ENCODE measurements around the gene IGSF9B. TPM values are rescaled to one million over a fixed set of nuclear protein-coding genes. Genes with fewer than 3 reads are reported as not detected.

IGSF9B gene
- total RNA-seq, 1 experiment from 2014 or later = not detected

DNA sequence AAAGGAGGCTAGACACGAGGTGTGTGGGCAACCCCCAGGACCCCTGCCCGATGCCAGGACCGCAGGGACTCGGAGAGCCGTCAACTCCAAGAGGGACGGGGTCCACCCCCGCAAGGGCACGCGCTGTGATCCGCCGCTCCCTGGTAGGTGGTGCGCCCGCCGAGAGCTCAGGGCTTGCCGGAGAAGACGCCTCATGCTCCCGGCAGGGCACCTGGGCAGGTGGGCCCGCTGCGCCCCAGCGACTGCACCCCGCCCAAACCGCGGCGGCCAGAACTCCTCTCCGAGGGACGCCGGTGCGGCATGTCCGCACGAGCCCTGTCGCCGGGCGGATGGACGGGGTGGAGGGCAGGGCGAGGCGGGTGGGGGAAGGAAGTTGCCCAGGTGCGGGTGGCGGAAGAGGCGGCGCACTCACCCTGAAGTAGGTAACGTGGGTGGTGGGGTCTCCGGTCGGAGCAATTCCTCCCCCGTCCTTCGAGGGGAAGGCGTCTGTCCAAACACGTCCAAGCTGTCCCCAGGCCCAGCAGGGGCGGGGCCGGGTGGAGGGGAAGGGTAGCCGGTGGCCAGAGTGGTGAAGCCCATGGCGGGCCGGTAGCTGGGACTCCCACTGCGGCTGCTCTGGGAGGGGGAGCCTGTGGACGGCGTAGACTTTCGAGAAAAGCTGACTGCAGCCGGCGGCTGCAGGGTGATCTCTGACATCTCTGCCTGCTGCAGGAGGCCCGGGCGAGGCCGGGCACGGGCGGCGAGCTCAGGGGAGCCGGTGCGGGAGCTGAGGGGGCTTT lies 37.2 kb downstream of the IGSF9B start:
- H3K9me2 ChIP-seq (ENCODE audit: insufficient read depth) = no peaks in the 10 kb centered on the region
- BruUV-seq (replicated peaks) = no TSS peak
- intact Hi-C loops (cut with micrococcal nuclease; ENCODE audit: unreplicated experiment) = no loop called here
- H3K27ac ChIP-seq = no peak overlapping the region
- H2AFZ ChIP-seq = no peak overlapping the region
- no peaks in the 10 kb centered on the region for H4K20me1 ChIP-seq (ENCODE audit: insufficient read depth)
- no peaks in the 10 kb centered on the region for H3K36me3 ChIP-seq (ENCODE audit: low read depth)
- H3F3A ChIP-seq (ENCODE audit: insufficient read depth, low read depth) = no peaks in the 10 kb centered on the region
- peaks cover 74% of the 10 kb centered on the region for H3K27me3 ChIP-seq (ENCODE audit: insufficient read depth, low read depth)
- ChIA-PET CTCF (no interaction called here), POLR2A (ENCODE audit: unreplicated experiment) (no interaction called here)
- no peak overlapping the region for H3K4me3 ChIP-seq
- no peaks in the 10 kb centered on the region for H3K79me2 ChIP-seq (ENCODE audit: low read depth)
- TF ChIP-seq EZH2 (IDR thresholded peaks at IDR 0.05; ENCODE audit: low read depth) = no peak
- TF ChIP-seq, protein P1, sequence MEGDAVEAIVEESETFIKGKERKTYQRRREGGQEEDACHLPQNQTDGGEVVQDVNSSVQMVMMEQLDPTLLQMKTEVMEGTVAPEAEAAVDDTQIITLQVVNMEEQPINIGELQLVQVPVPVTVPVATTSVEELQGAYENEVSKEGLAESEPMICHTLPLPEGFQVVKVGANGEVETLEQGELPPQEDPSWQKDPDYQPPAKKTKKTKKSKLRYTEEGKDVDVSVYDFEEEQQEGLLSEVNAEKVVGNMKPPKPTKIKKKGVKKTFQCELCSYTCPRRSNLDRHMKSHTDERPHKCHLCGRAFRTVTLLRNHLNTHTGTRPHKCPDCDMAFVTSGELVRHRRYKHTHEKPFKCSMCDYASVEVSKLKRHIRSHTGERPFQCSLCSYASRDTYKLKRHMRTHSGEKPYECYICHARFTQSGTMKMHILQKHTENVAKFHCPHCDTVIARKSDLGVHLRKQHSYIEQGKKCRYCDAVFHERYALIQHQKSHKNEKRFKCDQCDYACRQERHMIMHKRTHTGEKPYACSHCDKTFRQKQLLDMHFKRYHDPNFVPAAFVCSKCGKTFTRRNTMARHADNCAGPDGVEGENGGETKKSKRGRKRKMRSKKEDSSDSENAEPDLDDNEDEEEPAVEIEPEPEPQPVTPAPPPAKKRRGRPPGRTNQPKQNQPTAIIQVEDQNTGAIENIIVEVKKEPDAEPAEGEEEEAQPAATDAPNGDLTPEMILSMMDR (conservative IDR thresholded peaks at IDR 0.05) = no peak
- no peaks in the 10 kb centered on the region for H3K4me1 ChIP-seq (replicated peaks; ENCODE audit: insufficient read depth)
- no peaks in the 10 kb centered on the region for H3K9me3 ChIP-seq (ENCODE audit: insufficient read depth, low read depth)
- DNase-seq = no peak
- H3K4me2 ChIP-seq = no peak overlapping the region

DNA sequence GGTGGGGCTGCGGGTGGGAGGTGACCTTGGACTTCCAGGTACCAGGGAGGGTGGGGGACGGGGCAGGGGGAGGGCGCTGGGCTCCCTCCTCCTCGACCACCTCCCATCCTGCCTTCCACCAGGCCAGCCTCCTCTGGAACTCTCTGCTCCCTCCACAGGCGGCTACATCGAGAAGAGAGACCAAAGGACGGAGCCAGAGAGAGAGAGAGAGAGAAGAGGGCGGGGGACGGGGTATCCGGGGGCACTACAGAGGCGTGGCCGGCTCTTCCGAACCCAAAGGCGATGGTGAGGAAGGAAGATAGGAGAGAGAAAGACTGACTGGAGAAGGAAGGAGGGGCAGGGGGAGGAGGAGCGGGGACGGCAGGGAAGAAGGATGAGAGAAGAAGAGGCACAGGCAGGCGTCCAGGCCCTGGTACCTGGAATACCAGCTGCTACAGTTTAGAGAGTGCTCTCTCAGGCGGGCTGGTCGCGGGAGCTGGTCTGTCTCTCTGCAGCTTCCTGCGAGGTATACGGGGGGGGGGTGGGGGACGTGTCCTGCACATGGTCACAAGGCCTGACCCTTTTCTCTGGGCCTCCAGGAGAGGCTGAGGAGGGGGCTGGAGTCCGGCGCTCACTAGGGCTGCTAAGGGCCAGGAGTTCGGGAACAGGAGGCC lies 38.0 kb downstream of the IGSF9B start:
- Histone ChIP-seq H3K27me3 (ENCODE audit: insufficient read depth, low read depth) (peaks cover 74% of the 10 kb centered on the region), H3K4me1 (replicated peaks; ENCODE audit: insufficient read depth) (no peaks in the 10 kb centered on the region), H3K4me2 (no peak overlapping the region), H3K79me2 (ENCODE audit: low read depth) (no peaks in the 10 kb centered on the region), H2AFZ (no peak overlapping the region), H3K4me3 (no peak overlapping the region), H4K20me1 (ENCODE audit: insufficient read depth) (no peaks in the 10 kb centered on the region), H3K9me2 (ENCODE audit: insufficient read depth) (no peaks in the 10 kb centered on the region), H3K9me3 (ENCODE audit: insufficient read depth, low read depth) (no peaks in the 10 kb centered on the region), H3F3A (ENCODE audit: insufficient read depth, low read depth) (no peaks in the 10 kb centered on the region), H3K36me3 (ENCODE audit: low read depth) (no peaks in the 10 kb centered on the region), H3K27ac (no peak overlapping the region)
- DNase-seq = no peak
- TF ChIP-seq, protein P1 (conservative IDR thresholded peaks at IDR 0.05) = no peak
- TF ChIP-seq EZH2 (IDR thresholded peaks at IDR 0.05; ENCODE audit: low read depth) = no peak
- no TSS peak for BruUV-seq (replicated peaks)
- intact Hi-C loops (cut with micrococcal nuclease; ENCODE audit: unreplicated experiment) = no loop called here
- ChIA-PET CTCF (no interaction called here), POLR2A (ENCODE audit: unreplicated experiment) (no interaction called here)

DNA sequence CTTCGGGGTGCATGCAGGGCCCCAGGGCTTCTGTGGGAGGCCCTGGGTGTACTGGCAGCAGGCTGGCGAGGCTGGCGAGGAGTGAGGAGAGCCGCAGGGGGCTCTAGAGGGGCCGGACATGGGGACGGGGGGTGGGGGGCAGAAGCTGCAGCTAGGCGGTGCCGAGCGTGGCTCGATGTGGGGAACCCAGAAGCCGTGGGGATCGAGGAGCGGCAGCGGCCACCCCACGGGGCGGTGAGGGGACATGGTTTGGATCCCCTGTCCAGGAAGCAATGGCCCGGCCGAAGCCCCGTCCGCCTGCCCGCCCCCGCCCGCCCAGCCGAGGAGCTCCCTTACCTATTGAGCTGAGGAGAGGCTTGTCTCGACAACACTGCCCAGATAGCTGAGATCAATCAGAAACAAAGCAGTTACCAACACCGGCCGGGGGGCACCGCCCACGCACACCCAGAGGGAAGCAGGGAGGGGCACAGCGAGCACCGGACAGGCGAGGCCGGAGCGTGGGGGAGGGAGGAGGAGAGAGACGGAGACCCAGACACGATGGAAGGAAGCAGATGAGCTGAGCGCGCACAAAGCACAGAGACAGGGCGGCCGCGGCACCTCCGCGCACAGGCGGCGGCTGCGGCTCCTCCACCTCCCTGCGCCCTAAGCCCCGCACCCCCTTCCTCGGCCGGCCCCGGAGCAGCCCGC lies 38.7 kb downstream of the IGSF9B start:
- DNase-seq = no peak
- Histone ChIP-seq H3K79me2 (ENCODE audit: low read depth) (no peaks in the 10 kb centered on the region), H3K27me3 (ENCODE audit: insufficient read depth, low read depth) (peaks cover 74% of the 10 kb centered on the region), H2AFZ (no peak overlapping the region), H3K4me1 (replicated peaks; ENCODE audit: insufficient read depth) (no peaks in the 10 kb centered on the region), H3K4me3 (no peak overlapping the region), H3F3A (ENCODE audit: insufficient read depth, low read depth) (no peaks in the 10 kb centered on the region), H4K20me1 (ENCODE audit: insufficient read depth) (no peaks in the 10 kb centered on the region), H3K9me3 (ENCODE audit: insufficient read depth, low read depth) (no peaks in the 10 kb centered on the region), H3K9me2 (ENCODE audit: insufficient read depth) (no peaks in the 10 kb centered on the region), H3K36me3 (ENCODE audit: low read depth) (no peaks in the 10 kb centered on the region), H3K27ac (no peak overlapping the region), H3K4me2 (no peak overlapping the region)
- ChIA-PET CTCF (no interaction called here), POLR2A (ENCODE audit: unreplicated experiment) (no interaction called here)
- TF ChIP-seq, protein P1 (conservative IDR thresholded peaks at IDR 0.05) = no peak
- no peak for TF ChIP-seq EZH2 (IDR thresholded peaks at IDR 0.05; ENCODE audit: low read depth)
- intact Hi-C loops (cut with micrococcal nuclease; ENCODE audit: unreplicated experiment) = no loop called here
- BruUV-seq (replicated peaks) = no TSS peak

Measured in PC-9 (cell line).